Measurements from ENCODE around the gene SMAD9.

Gene SMAD9

DNA sequence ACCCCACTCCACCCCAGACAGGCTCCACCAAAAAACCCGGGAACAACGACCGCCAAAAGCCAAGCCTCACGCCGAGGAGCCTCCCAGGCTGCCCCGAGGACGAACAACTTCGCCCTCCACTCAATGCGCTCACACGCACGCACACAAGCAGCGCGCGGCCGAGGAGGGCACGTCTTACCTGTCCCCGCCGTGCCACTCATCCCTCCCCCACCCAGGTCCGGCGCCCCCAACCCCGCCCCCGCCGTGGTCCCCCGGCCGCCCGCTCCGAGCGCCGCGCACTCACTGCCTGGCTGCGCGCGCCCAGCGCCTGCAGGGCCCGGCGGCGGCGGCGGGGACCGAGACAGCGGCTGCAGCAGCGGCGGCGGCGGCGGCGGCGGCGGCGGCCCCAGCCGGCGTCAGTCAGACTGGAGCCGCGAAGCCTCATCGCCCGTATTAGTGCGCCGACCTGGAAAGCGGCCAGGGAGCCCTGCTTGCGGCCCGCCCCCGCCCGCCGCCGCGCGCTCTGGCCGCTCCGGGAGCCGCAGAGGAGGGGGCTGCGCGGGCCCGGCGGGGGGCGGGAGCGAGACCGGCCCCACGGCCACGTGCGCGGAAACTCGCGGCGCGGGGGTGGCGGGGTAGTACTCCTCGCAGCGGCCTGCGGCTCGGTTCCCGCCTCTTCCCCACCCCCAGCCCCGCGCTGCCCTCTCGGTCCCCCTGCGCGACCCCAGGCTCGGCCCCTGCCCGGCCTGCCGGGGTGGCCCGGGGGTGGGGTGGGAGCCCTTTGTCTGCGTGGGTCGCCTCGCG lies at the start of gene SMAD9:
TSS of gene SMAD9 (minus strand) at position 406 of the 783 bp plus-strand sequence. CDS start 40,549 bp downstream, outside the sequence.
- H3K27ac ChIP-seq = peak within 1 kb of the TSS; percentile 76
- TF ChIP-seq, protein P1, sequence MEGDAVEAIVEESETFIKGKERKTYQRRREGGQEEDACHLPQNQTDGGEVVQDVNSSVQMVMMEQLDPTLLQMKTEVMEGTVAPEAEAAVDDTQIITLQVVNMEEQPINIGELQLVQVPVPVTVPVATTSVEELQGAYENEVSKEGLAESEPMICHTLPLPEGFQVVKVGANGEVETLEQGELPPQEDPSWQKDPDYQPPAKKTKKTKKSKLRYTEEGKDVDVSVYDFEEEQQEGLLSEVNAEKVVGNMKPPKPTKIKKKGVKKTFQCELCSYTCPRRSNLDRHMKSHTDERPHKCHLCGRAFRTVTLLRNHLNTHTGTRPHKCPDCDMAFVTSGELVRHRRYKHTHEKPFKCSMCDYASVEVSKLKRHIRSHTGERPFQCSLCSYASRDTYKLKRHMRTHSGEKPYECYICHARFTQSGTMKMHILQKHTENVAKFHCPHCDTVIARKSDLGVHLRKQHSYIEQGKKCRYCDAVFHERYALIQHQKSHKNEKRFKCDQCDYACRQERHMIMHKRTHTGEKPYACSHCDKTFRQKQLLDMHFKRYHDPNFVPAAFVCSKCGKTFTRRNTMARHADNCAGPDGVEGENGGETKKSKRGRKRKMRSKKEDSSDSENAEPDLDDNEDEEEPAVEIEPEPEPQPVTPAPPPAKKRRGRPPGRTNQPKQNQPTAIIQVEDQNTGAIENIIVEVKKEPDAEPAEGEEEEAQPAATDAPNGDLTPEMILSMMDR (conservative IDR thresholded peaks at IDR 0.05) = no peak
- TF ChIP-seq ZFX (IDR thresholded peaks at IDR 0.05) = peak; percentile 39; the same call in 1 of the 2 replicates

DNA sequence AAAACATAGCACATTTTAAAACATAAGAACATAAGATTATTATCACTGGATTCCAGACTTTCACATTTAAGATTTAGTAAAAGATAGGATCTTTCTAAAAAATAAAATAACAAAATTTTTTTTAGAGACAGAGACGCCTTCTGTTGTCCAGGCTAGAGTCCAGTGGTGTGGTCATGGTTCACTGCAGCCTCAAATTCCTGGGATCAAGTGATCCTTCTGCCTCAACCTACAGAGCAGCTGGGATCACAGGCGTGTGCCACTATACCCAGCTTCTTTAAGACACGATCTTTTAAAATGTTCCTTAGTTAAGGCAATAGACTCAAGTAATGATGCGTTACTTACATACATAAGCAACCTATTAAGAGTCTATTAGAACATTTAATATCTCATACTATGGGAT lies 46.4 kb upstream of the SMAD9 start:
- TF ChIP-seq, protein P1 (conservative IDR thresholded peaks at IDR 0.05) = no peak
- no peak for TF ChIP-seq ZFX (IDR thresholded peaks at IDR 0.05)
- H3K27ac ChIP-seq = no peak overlapping the region

DNA sequence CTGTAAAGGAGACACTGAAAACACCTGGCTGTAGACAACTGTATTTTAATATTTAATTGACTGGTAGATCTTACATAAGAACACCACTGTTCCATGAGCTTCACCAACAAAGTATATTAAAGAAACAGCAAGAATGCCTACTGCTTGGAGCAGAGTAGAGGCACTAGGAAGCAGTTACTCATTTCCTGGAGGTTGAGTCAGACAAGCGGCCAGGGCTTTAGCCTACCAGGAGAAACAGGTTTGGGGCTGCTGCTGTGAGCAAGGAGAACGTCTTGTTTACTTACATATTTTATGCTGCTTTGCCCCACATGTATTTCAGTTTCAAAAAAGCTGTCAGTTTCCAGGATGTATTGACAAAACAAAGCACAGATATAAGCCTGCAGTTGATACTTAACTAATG lies 45.7 kb upstream of the SMAD9 start:
- no peak for TF ChIP-seq ZFX (IDR thresholded peaks at IDR 0.05)
- TF ChIP-seq, protein P1 (conservative IDR thresholded peaks at IDR 0.05) = no peak
- H3K27ac ChIP-seq = no peak overlapping the region

DNA sequence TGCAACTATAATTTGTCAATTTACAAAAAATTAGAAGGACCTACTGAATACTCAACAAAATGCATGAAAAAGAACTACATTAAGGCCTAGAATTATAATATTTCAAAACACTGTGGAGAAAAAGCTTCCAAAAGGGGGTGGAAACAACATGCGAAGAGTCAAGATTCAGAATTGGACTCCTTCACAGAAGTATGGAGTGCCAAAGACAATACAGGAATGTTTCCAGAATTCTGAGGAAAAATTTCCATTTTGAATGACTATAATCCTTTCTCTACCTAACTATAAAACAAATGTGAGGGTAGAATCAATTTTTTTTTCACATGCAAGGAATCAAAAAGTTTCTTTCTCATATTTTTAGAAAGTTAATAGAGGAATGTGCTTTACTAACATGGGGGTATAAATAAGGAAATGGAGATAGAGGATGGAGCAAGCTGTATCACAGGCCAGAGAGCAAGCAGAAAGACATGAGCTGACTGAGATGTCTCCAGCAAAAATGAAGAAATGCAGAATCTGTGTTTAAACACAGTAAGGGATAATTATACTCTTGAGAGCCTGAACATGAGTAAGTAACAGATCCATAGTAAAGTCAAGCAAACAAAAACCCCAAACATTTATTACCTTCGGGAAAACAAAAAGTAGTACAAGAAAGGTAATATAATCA lies 39.5 kb upstream of the SMAD9 start:
- H3K27ac ChIP-seq = no peak overlapping the region
- TF ChIP-seq ZFX (IDR thresholded peaks at IDR 0.05) = no peak
- TF ChIP-seq, protein P1 (conservative IDR thresholded peaks at IDR 0.05) = no peak

DNA sequence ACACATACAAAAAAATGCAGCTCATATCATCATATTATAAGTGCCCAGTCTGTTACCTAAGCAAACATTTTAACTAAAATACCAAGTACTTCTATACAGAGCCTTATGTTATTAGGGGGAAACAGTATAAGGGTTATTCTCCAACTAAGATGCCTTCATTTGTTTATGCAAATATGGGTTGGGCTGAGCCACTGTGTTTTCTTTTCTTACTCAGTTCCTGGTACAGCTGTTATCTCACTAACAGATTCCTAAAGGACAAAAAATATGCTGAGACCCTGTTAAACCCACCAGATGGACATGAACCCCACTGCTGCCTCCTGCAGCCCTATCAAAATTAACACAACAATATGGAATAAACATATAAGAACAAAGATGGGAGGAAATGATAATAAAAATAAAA lies 34.5 kb upstream of the SMAD9 start:
- no peak overlapping the region for H3K27ac ChIP-seq
- TF ChIP-seq, protein P1 (conservative IDR thresholded peaks at IDR 0.05) = no peak
- no peak for TF ChIP-seq ZFX (IDR thresholded peaks at IDR 0.05)

DNA sequence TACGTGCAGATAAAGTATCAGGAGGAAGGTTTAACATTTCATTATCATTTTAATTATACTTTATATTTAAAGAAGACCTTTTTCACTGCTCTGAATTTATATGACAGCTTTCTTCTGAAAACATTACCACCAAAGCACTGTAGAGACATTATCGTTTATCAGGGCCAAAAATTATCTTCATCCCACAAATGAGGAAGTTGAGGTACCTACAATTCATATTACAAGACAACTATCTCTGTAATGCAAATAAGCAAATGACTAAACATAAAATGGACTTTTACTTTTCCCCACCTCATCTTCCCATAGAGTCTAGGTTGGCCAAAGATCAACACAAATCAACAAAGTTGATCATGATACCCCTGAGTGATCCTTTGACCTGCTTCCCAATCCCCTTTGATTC lies 30.9 kb upstream of the SMAD9 start:
- no peak overlapping the region for H3K27ac ChIP-seq
- TF ChIP-seq, protein P1 (conservative IDR thresholded peaks at IDR 0.05) = no peak
- no peak for TF ChIP-seq ZFX (IDR thresholded peaks at IDR 0.05)

DNA sequence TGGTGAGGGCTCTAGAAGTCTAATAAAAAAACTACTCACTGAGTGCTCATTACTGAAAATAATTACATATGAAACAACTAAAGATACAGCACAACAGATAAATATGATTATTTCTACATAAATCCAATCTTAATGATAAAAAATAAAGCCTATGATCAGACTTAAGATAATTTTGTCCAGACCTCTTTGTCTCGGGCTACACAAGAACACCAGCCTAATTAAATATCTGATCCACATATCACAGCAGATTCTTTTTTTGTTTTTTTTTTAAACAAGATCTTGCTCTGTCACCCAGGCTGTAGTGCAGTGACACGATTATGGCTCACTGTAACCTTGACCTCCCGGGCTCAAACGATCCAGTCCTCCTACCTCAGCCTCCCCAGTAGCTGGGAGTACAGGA lies 30.3 kb upstream of the SMAD9 start:
- TF ChIP-seq ZFX (IDR thresholded peaks at IDR 0.05) = no peak
- TF ChIP-seq, protein P1 (conservative IDR thresholded peaks at IDR 0.05) = no peak
- no peak overlapping the region for H3K27ac ChIP-seq

All from C4-2B (cell line).